T47D (cell line): ENCODE measurements around the gene PCDHA1.
A peak's percentile ranks its signal among the peaks of the same experiment; 100 is the strongest.
"Not testable (repeated sequence)": the region's sequence is repeated elsewhere in the genome, so short reads cannot be mapped to it uniquely, and the experiment has no call there.

Source experiments
- DNase-seq, 2 experiments: peaks; one replicate each; pipeline versions ENCODE4 v3.0.0 to v3.0.0-alpha.2; 2011 to 2012; ENCODE audit warnings: low read depth in 1 of 2, low spot score in 1 of 2
- JUND ChIP-seq: IDR thresholded peaks from 2 replicates; pipeline ENCODE4 v1.6.1; 2012; ENCODE audit warnings: low read depth
- in situ Hi-C: cut with HindIII; loops from 2 replicates; pipeline ENCODE4 v1.10.0; 2016; ENCODE audit warnings: low sequenced_read_pairs, low pct_unique_long_range_greater_than_20kb

The PCDHA1 gene

GRCh38 chr5:140827704-140828361, 41.9 kb downstream of the PCDHA1 start, which contains the start of gene PCDHA6:
Gene PCDHA6, plus strand, starts transcription at chr5:140827960. Its CDS starts 132 bp downstream, at chr5:140828092.
- DNase-seq: no peak
- in situ Hi-C loops: no loop called here
- no peak for TF ChIP-seq JUND

GRCh38 chr5:140828362-140828737, 42.4 kb downstream of the PCDHA1 start:
- in situ Hi-C loops: no loop called here
- TF ChIP-seq JUND: no peak

GRCh38 chr5:140829511-140830501, 43.9 kb downstream of the PCDHA1 start:
- DNase-seq, in situ Hi-C loops: not testable (repeated sequence)

More at GRCh38 chr5:140828362-140828737, 42.4 kb downstream of the PCDHA1 start:
- no peak for DNase-seq

- in situ Hi-C loops: no loop called here
- no peak for DNase-seq
- TF ChIP-seq JUND: no peak
Measured at GRCh38 chr5:140833993-140834392, 48.1 kb downstream of the PCDHA1 start, which contains the start of gene PCDHA7. Gene PCDHA7, plus strand, starts transcription at chr5:140834269. Its CDS starts 115 bp downstream, at chr5:140834384.

- in situ Hi-C loops, DNase-seq: not testable (repeated sequence)
Measured at GRCh38 chr5:140834439-140835008, 48.6 kb downstream of the PCDHA1 start.

GRCh38 chr5:140835622-140836510, 49.9 kb downstream of the PCDHA1 start:
- no peak for TF ChIP-seq JUND
- DNase-seq: no peak
- in situ Hi-C loops: no loop called here

GRCh38 chr5:140840978-140841962, 55.3 kb downstream of the PCDHA1 start, which contains the start of gene PCDHA8:
Gene PCDHA8, plus strand, starts transcription at chr5:140841187. Its CDS starts 135 bp downstream, at chr5:140841322.
- TF ChIP-seq JUND: no peak
- peak in 1 of 2 experiments; percentile 13 for DNase-seq
- in situ Hi-C loops: no loop called here

GRCh38 chr5:140842798-140843733, 57.1 kb downstream of the PCDHA1 start:
- no peak for TF ChIP-seq JUND
- in situ Hi-C loops: no loop called here
- DNase-seq: no peak

- in situ Hi-C loops, DNase-seq: not testable (repeated sequence)
Measured at GRCh38 chr5:140848139-140849102, 62.5 kb downstream of the PCDHA1 start, which contains the start of gene PCDHA9. Gene PCDHA9, plus strand, starts transcription at chr5:140848382. Its CDS starts 114 bp downstream, at chr5:140848496.

- in situ Hi-C loops, DNase-seq: not testable (repeated sequence)
Measured at GRCh38 chr5:140849831-140850634, 64.1 kb downstream of the PCDHA1 start.
